ENCODE measurements around the gene SND1.

SND1 gene

DNA sequence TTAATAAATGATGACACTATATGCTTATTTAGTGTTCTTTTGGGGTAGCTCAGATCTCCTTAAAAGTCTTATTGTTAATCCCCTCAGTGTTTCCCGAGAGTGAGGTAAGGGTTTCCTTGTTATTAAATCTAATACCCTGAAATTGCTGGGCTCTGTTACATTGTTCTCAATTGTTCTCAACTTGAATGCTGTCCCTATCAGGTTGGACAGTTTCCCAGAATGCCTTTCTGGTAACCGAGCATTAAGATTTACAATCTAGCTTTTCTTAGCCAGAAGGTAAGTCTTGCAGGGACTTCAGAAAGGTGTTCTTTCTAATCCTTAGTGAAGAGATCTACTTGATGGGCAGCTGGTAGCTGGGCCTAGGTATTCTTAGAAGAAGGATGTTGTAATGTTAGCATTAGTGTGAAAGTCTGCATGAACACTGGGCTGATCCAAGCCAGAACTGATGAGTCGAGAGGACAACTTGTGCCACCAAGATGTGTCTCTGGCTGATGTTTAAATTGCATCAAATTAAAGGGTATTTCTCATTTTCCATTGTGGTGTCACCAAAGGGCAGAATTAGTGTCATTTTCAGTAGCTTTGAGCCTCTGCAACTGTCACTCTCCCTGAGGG is 89.9 kb downstream of the SND1 start:
- H3K4me3 ChIP-seq (ENCODE audit: low read depth, low read length), result no peak overlapping the region
- TF ChIP-seq, protein P1, sequence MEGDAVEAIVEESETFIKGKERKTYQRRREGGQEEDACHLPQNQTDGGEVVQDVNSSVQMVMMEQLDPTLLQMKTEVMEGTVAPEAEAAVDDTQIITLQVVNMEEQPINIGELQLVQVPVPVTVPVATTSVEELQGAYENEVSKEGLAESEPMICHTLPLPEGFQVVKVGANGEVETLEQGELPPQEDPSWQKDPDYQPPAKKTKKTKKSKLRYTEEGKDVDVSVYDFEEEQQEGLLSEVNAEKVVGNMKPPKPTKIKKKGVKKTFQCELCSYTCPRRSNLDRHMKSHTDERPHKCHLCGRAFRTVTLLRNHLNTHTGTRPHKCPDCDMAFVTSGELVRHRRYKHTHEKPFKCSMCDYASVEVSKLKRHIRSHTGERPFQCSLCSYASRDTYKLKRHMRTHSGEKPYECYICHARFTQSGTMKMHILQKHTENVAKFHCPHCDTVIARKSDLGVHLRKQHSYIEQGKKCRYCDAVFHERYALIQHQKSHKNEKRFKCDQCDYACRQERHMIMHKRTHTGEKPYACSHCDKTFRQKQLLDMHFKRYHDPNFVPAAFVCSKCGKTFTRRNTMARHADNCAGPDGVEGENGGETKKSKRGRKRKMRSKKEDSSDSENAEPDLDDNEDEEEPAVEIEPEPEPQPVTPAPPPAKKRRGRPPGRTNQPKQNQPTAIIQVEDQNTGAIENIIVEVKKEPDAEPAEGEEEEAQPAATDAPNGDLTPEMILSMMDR (IDR thresholded peaks at IDR 0.05; ENCODE audit: low read depth, low read length), result no peak

DNA sequence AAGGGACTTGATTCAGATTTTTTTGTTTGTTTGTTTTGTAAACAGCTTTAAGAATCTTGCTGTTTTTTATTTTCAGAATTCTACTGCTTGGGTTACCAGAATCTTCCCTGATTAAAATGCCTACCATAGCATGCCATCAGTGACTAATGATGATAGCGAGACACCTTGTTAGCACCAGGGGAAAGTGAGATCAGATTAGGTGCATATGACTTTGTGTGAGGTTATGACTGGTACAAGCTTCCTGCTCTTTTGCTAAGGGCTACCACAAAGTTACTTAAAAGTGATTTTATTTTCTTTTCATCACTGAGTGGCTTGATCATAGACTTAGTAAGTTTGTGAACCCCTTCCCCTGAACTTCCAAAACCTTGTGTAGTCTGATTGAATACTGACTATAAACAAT is 93.5 kb downstream of the SND1 start:
- H3K4me3 ChIP-seq (ENCODE audit: low read depth, low read length), result no peak overlapping the region
- TF ChIP-seq, protein P1 (IDR thresholded peaks at IDR 0.05; ENCODE audit: low read depth, low read length), result no peak

- no peak overlapping the region for H3K4me3 ChIP-seq (ENCODE audit: low read depth, low read length)
- TF ChIP-seq, protein P1 (IDR thresholded peaks at IDR 0.05; ENCODE audit: low read depth, low read length), result no peak
Observed at GRCh38 chr7:127751062-127751461, 99.1 kb downstream of the SND1 start.

GRCh38 chr7:127751490-127752448 is 99.8 kb downstream of the SND1 start:
- no peak overlapping the region for H3K4me3 ChIP-seq (ENCODE audit: low read depth, low read length)
- TF ChIP-seq, protein P1 (IDR thresholded peaks at IDR 0.05; ENCODE audit: low read depth, low read length), result no peak

- TF ChIP-seq, protein P1 (IDR thresholded peaks at IDR 0.05; ENCODE audit: low read depth, low read length), result no peak
- H3K4me3 ChIP-seq (ENCODE audit: low read depth, low read length), result no peak overlapping the region
Observed at GRCh38 chr7:127752829-127753228, 100.8 kb downstream of the SND1 start.

- no peak overlapping the region for H3K4me3 ChIP-seq (ENCODE audit: low read depth, low read length)
- TF ChIP-seq, protein P1 (IDR thresholded peaks at IDR 0.05; ENCODE audit: low read depth, low read length), result no peak
Observed at GRCh38 chr7:127754457-127754856, 102.5 kb downstream of the SND1 start.

DNA sequence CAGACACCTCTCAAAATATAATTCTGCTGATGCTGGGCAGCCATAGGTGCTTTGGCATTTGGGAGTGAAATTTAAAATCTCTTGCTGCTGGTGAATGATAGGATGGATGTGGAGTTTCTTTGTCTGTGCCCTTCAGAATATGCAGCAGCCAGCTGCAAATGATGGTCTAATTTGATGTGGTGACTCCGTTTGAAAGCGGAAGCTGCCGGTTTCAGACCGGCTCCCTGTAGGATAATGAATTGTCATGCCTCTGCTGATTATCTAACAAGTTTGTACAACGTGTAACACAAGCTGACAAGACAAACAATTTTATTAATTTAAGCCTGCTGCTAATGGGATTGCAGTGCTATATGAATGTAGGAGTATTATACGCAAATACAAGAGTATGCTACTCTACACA is 103.5 kb downstream of the SND1 start:
- H3K4me3 ChIP-seq (ENCODE audit: low read depth, low read length), result no peak overlapping the region
- TF ChIP-seq, protein P1 (IDR thresholded peaks at IDR 0.05; ENCODE audit: low read depth, low read length), result no peak
